Karpas-422 (cell line): Measurements from ENCODE around the gene TPD52L1. TPM values are rescaled to one million over a fixed set of nuclear protein-coding genes. Genes with fewer than 3 reads are reported as not detected.

Experiments
- DNase-seq: peaks from one replicate; pipeline ENCODE4 v3.0.0-alpha.2; 2015
- H2AFZ ChIP-seq: fragments of 200-600 bp; sonication (generic); 2 replicates; pipeline ENCODE4 v1.6.1; 2014; ENCODE audit warnings: antibody characterized with exemption, low read length, mixed read lengths
- H3K27ac ChIP-seq: fragments of 200-600 bp; sonication (generic); 2 replicates; pipeline ENCODE4 v1.5.1; 2014; ENCODE audit warnings: mild to moderate bottlenecking, low read length, moderate library complexity
- H3K27me3 ChIP-seq: fragments of 200-600 bp; sonication (generic); 2 replicates; pipeline ENCODE4 v1.6.1; 2014; ENCODE audit warnings: low read length, mixed read lengths
- H3K36me3 ChIP-seq: fragments of 200-600 bp; sonication (generic); 2 replicates; pipeline ENCODE4 v1.6.1; 2014; ENCODE audit warnings: low read length, mixed read lengths; ENCODE audit not compliant: insufficient read depth
- H3K4me1 ChIP-seq: fragments of 200-600 bp; sonication (generic); 2 replicates; pipeline ENCODE4 v1.6.1; 2014; ENCODE audit warnings: mild to moderate bottlenecking, low read length, mixed read lengths
- H3K4me2 ChIP-seq: fragments of 200-600 bp; sonication (generic); 2 replicates; pipeline ENCODE4 v1.6.1; 2014; ENCODE audit warnings: low read length, low read depth, mild to moderate bottlenecking; ENCODE audit not compliant: poor library complexity, severe bottlenecking
- H3K4me3 ChIP-seq: fragments of 200-600 bp; sonication (generic); 2 replicates; pipeline ENCODE4 v1.5.1; 2014; ENCODE audit warnings: mild to moderate bottlenecking, antibody characterized with exemption, low read length, mixed read lengths
- H3K79me2 ChIP-seq: fragments of 200-600 bp; sonication (generic); 2 replicates; pipeline ENCODE4 v1.6.1; 2014; ENCODE audit warnings: mild to moderate bottlenecking, low read length, mixed read lengths
- H3K9ac ChIP-seq: fragments of 200-600 bp; sonication (generic); 2 replicates; pipeline ENCODE4 v1.6.0; 2014; ENCODE audit warnings: low read length
- H3K9me2 ChIP-seq: fragments of 200-600 bp; sonication (generic), shearing (Covaris generic); replicated peaks from 2 replicates; pipeline ENCODE4 v1.6.0; 2014; ENCODE audit warnings: mild to moderate bottlenecking, low read length, moderate library complexity; ENCODE audit not compliant: insufficient read depth
- H3K9me3 ChIP-seq: fragments of 300-700, 200-600 bp; sonication (generic); 2 replicates; pipeline ENCODE4 v1.6.1; 2014; ENCODE audit warnings: low read length, mixed read lengths
- H4K20me1 ChIP-seq: fragments of 200-600 bp; sonication (generic); 2 replicates; pipeline ENCODE4 v1.6.1; 2014; ENCODE audit warnings: mild to moderate bottlenecking, antibody characterized with exemption, low read length, low read depth; ENCODE audit not compliant: insufficient read depth
- total RNA-seq: library from RNA; depleted of rRNA; stranded (reverse); fragments of >200 nt; shearing (Covaris generic); gene quantifications from 2 replicates; pipeline ENCODE4 v1.2.3, GENCODE V29; 2014; ENCODE audit warnings: low replicate concordance

The TPD52L1 gene
- total RNA-seq, 1 experiment from 2014 or later = not detected

DNA sequence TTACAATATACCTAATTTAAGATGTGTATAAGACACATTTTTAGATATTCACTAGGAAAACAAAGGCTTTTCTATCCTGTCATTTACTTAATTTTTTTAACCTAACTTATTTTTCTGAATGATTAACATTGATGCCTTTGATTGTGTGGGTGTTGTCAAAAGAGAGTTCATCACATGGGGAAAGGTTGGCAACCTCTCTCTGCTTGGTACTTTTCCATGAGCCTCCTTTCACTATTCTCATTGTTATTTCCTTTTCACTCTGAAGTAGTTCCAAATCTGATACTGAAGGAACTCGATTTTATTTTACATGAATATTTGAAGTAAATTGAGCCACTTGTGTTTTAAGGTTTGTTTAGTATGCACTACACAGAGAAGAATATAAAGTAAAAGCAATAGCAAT is 35.9 kb downstream of the TPD52L1 start:
- Histone ChIP-seq H3K4me2 (no peak overlapping the region), H3K27ac (no peak overlapping the region), H3K4me1 (no peaks in the 10 kb centered on the region), H4K20me1 (no peaks in the 10 kb centered on the region), H3K9me2 (no peaks in the 10 kb centered on the region), H3K36me3 (no peaks in the 10 kb centered on the region), H3K4me3 (no peak overlapping the region), H3K79me2 (no peaks in the 10 kb centered on the region), H3K9me3 (no peaks in the 10 kb centered on the region), H3K9ac (no peak overlapping the region), H2AFZ (no peak overlapping the region), H3K27me3 (no peaks in the 10 kb centered on the region)
- DNase-seq = no peak

DNA sequence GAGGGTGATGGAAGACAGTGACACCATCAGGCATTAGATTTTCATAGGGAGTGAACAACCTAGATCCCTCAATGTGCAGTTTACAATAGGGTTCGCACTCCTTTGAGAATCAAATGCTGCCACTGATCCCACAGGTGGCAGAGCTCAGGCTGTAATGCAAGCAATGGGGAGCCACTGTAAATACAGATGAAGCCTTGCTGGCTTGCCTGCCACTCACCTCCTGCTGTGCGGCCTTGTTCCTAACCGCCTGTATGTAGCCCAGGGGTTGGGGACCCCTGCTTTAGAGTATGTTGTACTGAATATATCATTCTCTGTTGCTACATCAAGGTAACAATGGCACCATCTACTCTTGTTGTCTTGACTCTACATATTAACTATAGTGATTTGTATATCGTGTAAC is 37.1 kb downstream of the TPD52L1 start:
- H3K4me2 ChIP-seq = no peak overlapping the region
- H3K79me2 ChIP-seq = no peaks in the 10 kb centered on the region
- H3K27me3 ChIP-seq = no peaks in the 10 kb centered on the region
- no peaks in the 10 kb centered on the region for H3K9me3 ChIP-seq
- H3K36me3 ChIP-seq = no peaks in the 10 kb centered on the region
- no peaks in the 10 kb centered on the region for H3K4me1 ChIP-seq
- H4K20me1 ChIP-seq = no peaks in the 10 kb centered on the region
- DNase-seq = no peak
- H2AFZ ChIP-seq = no peak overlapping the region
- H3K4me3 ChIP-seq = no peak overlapping the region
- no peak overlapping the region for H3K27ac ChIP-seq
- H3K9ac ChIP-seq = no peak overlapping the region
- H3K9me2 ChIP-seq = no peaks in the 10 kb centered on the region

DNA sequence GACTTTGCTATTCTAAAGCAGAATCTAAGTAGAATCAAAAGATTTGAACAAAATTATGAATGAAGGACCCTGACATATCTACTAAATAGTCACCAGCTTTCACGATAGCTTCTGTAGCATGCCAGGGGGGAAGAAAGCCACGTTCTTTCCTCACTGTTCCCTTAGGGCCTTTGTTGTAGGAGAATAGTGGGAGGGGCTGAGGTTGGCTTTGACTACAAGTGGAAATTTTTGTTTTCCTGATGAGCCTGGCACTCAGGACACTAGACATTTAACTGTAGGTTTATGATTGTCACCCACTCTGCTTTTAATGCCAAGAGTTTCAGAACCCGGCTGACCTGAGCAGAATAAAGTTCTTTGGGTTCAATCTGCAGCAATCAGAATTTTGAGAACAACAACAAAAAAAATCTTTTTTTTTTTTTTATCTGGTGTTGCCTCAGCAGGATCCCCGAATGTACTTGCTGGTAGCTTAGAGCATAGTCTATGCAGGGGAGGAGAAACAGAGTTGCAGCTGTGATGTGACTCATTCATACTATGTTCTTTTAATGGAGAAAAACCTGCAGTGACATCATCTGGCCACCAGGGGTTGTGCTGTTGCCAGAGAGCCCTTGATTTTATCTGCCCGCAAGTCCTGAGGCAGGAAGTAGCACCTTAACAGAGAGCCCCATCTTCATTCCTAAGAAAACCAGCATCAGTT is 38.5 kb downstream of the TPD52L1 start:
- Histone ChIP-seq H3K36me3 (no peaks in the 10 kb centered on the region), H2AFZ (no peak overlapping the region), H3K4me3 (no peak overlapping the region), H3K79me2 (no peaks in the 10 kb centered on the region), H3K4me2 (no peak overlapping the region), H4K20me1 (no peaks in the 10 kb centered on the region), H3K9me2 (no peaks in the 10 kb centered on the region), H3K27me3 (no peaks in the 10 kb centered on the region), H3K27ac (no peak overlapping the region), H3K4me1 (no peaks in the 10 kb centered on the region), H3K9ac (no peak overlapping the region), H3K9me3 (no peaks in the 10 kb centered on the region)
- DNase-seq = peak; percentile 86

DNA sequence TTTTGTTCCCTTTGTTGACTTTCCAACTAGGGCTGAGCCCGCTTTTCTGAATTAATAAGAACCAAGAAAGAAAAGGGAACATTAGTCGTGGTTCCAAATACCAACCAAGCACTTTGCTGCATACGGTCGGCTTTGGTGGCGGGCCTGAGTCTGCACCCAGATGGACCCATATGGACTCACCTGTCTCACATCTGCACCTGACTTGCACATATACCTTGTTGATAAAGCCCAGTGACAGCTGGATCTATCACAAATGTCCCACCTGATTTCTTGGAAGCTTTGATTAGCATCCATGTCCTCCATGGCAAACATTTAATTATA is 39.0 kb downstream of the TPD52L1 start:
- Histone ChIP-seq H3K4me1 (no peaks in the 10 kb centered on the region), H3K36me3 (no peaks in the 10 kb centered on the region), H3K9ac (no peak overlapping the region), H3K79me2 (no peaks in the 10 kb centered on the region), H3K27ac (no peak overlapping the region), H4K20me1 (no peaks in the 10 kb centered on the region), H3K27me3 (no peaks in the 10 kb centered on the region), H3K9me3 (no peaks in the 10 kb centered on the region), H3K9me2 (no peaks in the 10 kb centered on the region), H3K4me3 (no peak overlapping the region), H3K4me2 (no peak overlapping the region), H2AFZ (no peak overlapping the region)
- no peak for DNase-seq

DNA sequence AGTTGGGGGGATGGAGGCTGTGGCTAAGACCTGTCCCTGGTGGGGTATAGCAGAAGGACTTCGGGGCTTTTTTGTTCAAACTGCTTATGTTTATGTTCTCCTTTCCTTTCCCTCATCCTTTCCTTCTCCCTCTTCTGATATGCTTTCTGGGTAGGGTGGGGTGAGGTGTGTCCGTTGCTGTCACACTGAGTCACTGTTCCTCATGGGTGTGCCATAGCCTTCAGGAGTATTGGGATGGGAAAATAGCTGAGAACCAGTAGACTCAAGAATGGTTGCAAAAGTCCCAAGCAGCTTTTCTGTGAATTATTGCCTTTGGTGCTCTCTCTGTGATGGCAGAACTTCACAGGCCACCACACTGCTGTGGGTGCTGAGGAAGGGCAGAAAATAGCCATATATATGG is 39.6 kb downstream of the TPD52L1 start:
- H3K4me3 ChIP-seq = no peak overlapping the region
- H3K9me2 ChIP-seq = no peaks in the 10 kb centered on the region
- no peak overlapping the region for H3K9ac ChIP-seq
- H3K27me3 ChIP-seq = no peaks in the 10 kb centered on the region
- no peaks in the 10 kb centered on the region for H3K4me1 ChIP-seq
- no peak overlapping the region for H3K4me2 ChIP-seq
- no peaks in the 10 kb centered on the region for H3K9me3 ChIP-seq
- no peaks in the 10 kb centered on the region for H3K36me3 ChIP-seq
- H2AFZ ChIP-seq = no peak overlapping the region
- H3K79me2 ChIP-seq = no peaks in the 10 kb centered on the region
- H3K27ac ChIP-seq = no peak overlapping the region
- DNase-seq = no peak
- H4K20me1 ChIP-seq = no peaks in the 10 kb centered on the region

DNA sequence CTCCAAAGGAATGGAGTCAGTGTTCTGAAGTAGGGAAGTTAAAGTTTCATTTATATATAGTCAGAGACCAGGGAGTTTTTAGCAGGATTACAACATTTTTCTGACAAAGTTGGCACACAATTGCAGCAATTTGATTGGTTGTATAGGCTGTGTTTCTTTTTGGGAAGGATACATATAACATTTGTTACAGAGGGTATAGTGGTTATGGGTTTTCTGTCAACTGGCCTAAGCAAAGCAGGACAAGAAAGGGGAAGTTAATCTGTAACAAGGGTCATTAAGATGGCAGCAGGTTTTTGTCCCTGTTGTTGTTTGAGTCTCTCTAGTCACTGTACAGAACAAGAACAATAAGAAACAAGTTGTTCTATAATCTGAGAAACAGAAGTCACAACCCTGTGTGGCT is 41.4 kb downstream of the TPD52L1 start:
- no peak for DNase-seq
- H3K27me3 ChIP-seq = no peaks in the 10 kb centered on the region
- H3K4me2 ChIP-seq = no peak overlapping the region
- H3K9ac ChIP-seq = no peak overlapping the region
- H3K9me3 ChIP-seq = no peaks in the 10 kb centered on the region
- H4K20me1 ChIP-seq = no peaks in the 10 kb centered on the region
- no peaks in the 10 kb centered on the region for H3K4me1 ChIP-seq
- no peak overlapping the region for H3K27ac ChIP-seq
- no peak overlapping the region for H2AFZ ChIP-seq
- H3K4me3 ChIP-seq = no peak overlapping the region
- H3K79me2 ChIP-seq = no peaks in the 10 kb centered on the region
- H3K9me2 ChIP-seq = no peaks in the 10 kb centered on the region
- no peaks in the 10 kb centered on the region for H3K36me3 ChIP-seq

DNA sequence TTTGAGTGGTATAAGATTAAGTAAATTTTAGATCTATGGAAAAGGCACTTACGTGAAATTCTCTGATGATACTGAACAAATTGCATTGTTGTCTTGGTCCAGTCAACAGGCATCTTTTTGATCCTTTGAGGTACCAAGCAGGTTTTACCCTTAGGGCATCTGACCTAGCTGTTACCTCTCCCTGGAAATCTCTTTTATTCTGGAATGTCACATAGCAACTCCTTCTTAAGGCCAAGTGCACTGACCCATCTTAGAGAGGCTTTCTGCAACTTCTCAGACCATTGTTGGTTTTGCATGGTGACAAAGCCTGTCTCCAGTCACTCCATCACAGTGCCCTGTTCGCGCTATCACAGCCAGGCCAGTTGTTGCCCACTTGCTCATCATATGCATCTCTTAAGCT is 42.0 kb downstream of the TPD52L1 start:
- Histone ChIP-seq H3K4me3 (no peak overlapping the region), H3K27me3 (no peaks in the 10 kb centered on the region), H3K36me3 (no peaks in the 10 kb centered on the region), H3K4me2 (no peak overlapping the region), H3K9ac (no peak overlapping the region), H3K4me1 (no peaks in the 10 kb centered on the region), H2AFZ (no peak overlapping the region), H3K9me3 (no peaks in the 10 kb centered on the region), H3K9me2 (no peaks in the 10 kb centered on the region), H3K27ac (no peak overlapping the region), H3K79me2 (no peaks in the 10 kb centered on the region), H4K20me1 (no peaks in the 10 kb centered on the region)
- no peak for DNase-seq

DNA sequence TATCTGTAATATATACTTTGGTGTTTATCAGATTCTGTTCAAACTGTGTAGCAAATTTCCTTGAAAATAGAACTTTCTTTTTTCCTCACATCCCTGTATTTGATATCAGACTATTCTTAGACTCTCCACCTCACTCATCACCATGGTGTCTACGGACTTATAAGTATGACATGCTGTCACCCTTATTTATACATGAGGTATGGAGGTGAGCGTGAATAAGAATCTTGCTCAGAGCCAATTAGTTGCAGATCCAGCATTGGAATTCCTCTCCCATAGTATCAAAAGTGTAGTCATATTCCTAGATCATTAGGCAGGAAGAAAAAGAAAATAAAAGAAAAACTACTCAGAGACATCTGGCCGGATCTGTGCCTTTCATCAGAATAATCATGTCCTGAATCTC is 43.0 kb downstream of the TPD52L1 start:
- no peak overlapping the region for H3K27ac ChIP-seq
- H3K9me2 ChIP-seq = no peaks in the 10 kb centered on the region
- H3K4me1 ChIP-seq = no peaks in the 10 kb centered on the region
- no peaks in the 10 kb centered on the region for H3K79me2 ChIP-seq
- no peaks in the 10 kb centered on the region for H3K9me3 ChIP-seq
- H2AFZ ChIP-seq = no peak overlapping the region
- no peaks in the 10 kb centered on the region for H4K20me1 ChIP-seq
- H3K9ac ChIP-seq = no peak overlapping the region
- H3K27me3 ChIP-seq = no peaks in the 10 kb centered on the region
- H3K4me2 ChIP-seq = no peak overlapping the region
- H3K36me3 ChIP-seq = no peaks in the 10 kb centered on the region
- no peak for DNase-seq
- H3K4me3 ChIP-seq = no peak overlapping the region

DNA sequence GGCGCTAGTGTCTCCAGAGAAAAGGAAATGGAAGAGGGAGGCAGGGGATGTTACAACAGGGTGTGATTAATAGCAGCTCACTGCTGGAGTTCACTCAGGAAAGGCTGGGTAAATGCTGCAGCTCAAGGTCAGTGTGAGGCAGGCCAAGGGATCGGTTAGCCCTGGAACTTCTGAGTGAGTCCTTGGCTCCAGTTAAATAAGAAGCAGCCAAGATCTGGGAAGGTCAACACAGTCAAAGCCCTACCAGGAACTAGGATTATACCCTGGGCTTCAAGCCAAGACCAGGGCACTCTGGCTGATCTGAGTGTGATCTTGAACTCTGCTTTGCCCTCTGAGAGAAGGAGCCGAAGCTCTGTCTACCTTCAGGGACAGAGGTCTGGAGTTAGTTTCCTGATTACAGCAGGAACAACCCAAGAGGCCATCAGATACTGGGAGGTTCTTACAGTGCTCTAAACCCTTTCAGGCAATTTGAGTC is 44.3 kb downstream of the TPD52L1 start:
- Histone ChIP-seq H3K4me1 (no peaks in the 10 kb centered on the region), H3K9me2 (no peaks in the 10 kb centered on the region), H3K79me2 (no peaks in the 10 kb centered on the region), H3K36me3 (no peaks in the 10 kb centered on the region), H2AFZ (no peak overlapping the region), H4K20me1 (no peaks in the 10 kb centered on the region), H3K27me3 (no peaks in the 10 kb centered on the region), H3K9ac (no peak overlapping the region), H3K4me3 (no peak overlapping the region), H3K27ac (no peak overlapping the region), H3K4me2 (no peak overlapping the region), H3K9me3 (no peaks in the 10 kb centered on the region)
- no peak for DNase-seq
